ENCODE measurements around the gene ASCC2. TPM values are rescaled to one million over a fixed set of nuclear protein-coding genes. Genes with fewer than 3 reads are reported as not detected.
A peak's percentile ranks its signal among the peaks of the same experiment; 100 is the strongest.

Gene ASCC2
- polyA plus RNA-seq, 1 donor, result 49.9 TPM

DNA sequence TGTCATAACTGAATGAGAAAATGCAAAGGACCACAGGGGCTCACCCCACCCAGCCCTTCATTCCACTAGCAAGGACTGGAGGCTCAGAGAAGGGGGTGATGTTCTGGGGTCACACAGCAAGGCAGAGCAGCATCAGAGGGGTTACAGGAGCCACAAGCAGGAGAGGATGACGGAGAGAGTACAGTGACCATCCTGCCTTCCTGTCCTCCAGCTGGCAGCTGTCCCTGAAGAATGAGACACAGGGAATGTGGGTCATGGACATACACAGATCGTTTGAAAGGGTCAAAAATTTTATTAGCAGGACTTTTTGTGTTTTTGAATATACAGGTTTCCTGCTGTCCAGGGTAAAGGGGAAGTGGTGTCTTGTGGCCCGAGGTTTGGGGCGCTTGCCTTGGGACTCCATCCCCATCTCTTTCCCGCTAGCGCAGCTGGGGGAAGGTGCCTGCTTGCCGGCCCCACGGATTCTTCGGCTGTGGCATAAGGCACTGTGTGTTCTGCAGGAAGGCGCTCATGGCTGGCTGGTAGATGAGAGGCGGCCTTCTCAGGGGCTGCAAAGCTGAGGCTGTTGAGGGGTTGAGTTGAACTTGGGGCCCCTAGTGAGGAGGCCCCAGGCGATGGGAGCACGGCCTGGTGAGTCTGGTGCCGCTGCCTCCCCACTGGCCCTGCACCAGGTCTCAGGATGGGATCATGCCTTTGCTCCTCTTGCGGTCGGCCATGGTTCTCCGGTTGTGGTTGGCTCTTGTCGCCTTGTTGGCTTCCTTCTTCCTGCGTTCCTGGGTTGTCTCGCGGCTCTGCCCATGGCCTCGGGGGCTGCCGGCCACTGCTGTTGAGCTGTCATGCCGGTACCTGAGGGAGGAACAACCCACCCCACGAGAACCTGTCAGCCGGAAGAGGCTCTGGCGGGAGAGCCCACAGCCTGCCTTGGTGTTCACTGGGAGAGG, 49.5 kb downstream of the ASCC2 start:
- DNase-seq, result no peak

- DNase-seq, result no peak
Measured at GRCh38 chr22:29787371-29787980, 50.6 kb downstream of the ASCC2 start.

DNA sequence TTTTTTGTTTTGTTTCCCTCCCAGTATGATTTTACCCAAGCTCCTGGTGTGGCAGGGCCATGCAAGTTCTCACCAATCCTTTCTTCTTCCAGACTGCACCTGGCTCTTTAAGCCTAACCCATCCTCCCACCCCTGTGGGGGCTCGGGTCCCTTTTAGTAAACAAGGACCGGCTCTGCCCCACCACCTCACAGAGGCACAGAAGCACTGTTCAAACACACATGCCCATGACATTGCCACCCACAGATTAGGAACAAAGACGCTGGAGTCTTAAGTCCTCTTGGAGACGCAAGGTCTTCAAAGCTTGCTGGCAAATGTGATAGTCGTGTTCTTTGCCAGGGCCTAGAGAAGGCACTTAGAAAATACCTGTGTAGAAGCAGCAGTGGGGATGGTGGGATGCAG, 52.0 kb downstream of the ASCC2 start:
- DNase-seq, result no peak

DNA sequence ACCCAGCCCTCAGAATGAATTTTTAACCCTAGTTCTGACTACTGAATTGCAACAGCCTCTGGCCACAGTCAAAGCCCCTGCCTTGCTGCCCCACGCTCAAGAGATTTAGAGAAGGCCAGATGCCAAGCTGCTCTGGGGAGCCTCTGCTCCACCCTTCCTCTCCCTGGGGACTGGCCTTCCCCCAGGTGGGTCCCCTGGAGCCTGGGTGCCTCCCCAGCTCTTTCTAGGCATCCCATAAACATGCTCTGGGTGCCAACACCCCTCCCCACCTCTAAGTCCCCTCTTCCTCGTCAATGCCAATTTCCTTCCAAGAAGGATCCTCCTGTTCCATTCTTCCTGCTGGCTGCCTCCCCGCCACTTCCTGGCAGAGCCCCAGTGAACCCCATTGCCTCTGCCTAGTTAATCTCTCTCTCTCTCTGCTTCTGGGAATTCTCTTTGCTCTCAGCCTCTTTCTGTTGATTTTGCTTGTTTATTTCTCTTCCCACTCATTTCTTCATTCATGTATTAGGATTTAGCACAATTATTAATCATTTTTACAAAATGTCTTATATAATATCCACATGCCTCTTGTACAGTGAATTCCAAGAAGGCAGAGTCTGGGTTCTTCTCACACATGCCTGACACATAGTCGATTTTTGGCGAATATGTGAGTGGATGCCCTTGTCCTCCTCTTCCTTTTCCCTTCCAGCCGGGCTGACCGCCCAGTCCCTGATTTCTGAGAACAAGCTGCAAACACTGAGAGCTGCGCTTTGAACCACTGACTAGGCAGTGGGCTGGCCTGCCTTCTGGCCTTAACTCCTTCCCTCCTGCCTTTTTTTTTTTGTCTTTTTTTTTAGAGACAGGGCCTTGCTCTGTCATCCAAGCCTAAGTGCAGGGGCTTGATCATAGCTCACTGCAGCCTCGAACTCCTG, 53.4 kb downstream of the ASCC2 start:
- no peak for DNase-seq

GRCh38 chr22:29782061-29782845, 55.8 kb downstream of the ASCC2 start:
- DNase-seq, result no peak

GRCh38 chr22:29780748-29781676, 57.1 kb downstream of the ASCC2 start:
- no peak for DNase-seq

GRCh38 chr22:29780220-29780619, 57.9 kb downstream of the ASCC2 start:
- DNase-seq, result no peak

DNA sequence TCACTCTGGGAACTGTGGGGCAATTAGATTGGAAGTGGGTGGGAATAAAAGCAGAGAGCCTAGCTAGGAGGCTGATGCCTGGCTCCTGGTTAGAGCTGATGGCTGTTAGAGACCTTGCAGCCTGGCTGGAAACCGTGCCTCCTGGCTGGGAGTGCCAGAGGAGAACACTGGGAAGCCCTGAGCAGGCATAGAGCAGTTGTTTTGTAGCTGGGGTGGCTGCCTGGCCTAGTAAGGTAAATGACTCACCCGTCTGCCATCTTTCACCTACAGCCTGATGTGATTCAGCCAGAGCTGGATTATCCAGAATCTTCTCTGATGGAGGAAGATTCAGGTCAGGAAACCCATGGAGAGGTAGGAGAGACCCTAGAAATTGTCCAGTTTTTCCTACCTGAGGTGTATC, 64.8 kb downstream of the ASCC2 start:
- no peak for DNase-seq

DNA sequence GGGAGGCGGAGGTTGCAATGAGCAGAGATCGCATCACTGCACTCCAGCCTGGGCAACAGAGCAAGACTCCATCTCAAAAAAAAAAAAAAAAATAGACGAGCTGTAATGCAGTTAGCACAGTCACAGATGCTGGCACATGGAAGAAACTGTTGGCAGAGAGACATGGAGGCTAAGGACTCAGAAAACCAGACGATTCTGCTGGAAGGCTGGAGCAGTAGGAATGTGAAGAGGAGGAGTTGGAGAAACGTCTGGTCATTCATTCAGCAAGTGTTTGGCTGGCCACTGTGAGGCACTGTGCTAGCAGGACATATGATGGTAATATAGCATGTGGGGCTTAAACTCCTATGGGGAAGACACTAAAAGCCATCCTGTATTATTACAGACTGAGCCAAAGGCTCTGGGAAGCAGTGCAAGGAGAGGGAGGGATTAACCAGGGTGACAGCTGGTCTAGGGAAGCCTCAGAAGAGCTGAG, 65.9 kb downstream of the ASCC2 start:
- no peak for DNase-seq

DNA sequence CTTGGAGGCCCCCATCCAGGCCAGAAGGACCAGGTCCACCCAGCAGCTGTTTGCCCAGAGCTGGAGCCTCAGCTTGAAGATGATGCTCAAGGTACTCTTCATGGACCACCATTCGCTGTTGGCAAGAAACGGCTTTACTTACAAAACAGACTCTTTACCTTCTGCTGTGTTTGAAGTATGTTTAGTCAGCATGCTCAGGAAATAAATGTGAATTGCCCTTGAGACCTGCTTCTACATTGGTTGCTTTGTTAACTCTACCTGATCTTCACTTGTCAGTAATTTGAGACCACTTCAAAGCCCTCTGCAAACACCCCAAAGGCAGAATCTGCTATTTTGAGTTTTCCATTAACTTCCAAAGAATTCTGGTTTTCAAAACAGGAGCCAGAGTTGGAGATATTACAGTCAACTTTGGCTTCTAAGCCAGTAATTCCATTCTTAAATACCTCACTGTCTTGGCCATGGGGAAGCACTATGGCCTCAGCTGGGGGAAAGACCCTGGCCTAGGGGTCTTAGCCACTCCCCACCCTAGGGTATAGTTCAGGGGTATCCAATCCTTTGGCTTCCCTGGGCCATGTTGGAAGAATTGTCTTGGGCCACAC, 68.3 kb downstream of the ASCC2 start:
- no peak for DNase-seq

- no peak for DNase-seq
Measured at GRCh38 chr22:29768052-29768693, 69.9 kb downstream of the ASCC2 start.

DNA sequence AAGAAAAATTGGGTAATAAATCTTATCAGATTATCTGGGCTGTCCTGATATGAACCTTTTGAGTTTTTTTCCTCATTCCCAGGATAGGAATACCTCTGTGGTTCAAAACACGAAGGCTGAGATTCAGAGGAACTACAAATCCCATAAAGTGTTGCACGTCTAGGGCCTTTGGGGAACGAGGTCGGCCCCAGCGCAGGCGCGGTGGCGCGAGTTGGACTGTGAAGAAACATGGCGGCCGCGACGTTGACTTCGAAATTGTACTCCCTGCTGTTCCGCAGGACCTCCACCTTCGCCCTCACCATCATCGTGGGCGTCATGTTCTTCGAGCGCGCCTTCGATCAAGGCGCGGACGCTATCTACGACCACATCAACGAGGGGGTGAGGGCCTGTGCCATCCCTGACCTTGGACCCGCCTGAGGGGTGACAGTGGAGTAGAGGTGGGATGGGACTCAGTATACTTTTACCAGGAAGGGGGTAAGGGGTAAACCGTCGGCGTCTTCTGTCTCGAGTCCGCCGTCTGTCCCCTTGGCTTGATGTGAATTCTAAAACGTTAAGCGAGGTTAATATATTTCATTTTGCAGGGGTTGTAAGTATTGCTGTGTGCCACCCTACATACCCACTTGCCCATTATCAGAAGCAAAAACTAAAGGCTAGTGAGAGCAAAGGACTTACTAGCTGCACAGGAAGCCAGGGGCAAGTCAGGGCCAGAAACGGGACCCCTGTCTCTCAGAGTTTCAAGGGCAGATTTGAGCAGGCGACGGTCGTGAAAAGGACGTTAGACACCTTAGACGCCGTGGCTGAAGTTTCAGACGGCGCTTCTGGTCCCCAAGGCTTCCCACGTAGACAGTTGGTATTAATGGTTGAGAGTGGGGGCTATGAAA, 70.7 kb downstream of the ASCC2 start, which contains the start of gene UQCR10:
Gene UQCR10 (plus strand): TSS at position 199 of the 881 bp plus-strand sequence. CDS start 30 bp downstream, at position 229.
- peak; percentile 89 for DNase-seq

DNA sequence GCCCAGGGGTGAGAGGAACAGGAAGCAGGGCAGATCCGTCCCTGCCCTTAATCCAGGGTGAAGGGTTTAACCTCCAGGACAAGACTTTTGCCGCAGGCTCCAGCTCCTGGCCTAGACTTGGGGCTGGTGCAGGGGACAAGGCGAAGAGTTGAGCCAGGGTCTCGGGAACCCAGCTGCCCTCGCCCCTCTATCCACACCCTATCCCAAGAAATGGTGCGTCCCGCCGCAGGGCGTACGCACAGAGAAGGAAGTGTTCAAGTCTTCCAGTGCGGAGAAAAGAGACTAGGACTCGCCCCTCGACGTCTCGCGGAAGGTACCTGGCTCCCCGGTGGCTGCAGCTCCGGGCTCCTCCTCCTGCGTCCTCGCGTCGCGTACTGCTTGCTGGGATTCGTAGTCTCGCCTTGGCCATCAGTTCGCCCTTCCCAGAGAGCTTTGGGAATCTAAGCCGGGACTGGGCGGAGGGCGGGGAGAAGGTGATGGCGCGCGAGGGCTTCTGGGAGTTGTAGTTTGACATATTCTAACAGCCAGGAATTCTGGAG, 71.4 kb downstream of the ASCC2 start, which contains the start of gene ZMAT5:
Gene ZMAT5 (minus strand): TSS at position 376 of the 539 bp plus-strand sequence. CDS start 18,463 bp downstream, outside the sequence.
- peak; percentile 96 for DNase-seq

DNA sequence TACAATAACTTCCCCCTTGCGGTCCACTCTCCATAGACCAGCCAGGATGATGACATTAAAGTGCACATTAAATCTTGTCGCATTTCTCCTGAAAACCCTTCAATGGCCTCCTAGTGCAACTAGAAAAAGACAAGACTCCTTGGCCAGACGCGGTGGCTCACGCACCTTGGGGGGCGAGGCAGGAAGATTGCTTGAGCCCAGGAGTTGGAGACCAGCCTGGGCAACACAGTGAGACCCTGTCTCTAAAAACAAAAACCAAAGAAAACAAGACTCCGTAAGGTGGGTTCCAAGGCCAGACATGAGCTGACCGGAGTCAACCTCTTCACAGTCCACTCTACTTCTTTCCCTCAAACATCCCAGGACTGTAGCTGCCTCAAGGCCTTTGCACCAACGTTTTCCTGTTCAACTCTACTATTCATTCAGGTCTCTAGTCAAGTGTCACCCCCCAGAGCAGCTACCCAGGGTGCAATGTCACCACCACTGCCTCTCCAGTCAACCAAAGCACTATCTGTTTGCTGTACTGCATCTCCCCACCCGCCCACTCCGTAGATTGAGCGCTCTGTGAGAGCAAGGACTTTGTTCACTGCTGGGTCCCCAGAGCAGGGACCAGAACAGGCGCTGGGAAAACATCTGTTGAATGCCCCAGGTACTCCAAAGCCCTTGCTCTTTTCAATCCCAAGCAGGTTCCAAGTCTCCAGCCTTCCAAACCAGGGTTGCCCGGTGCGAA, 72.0 kb downstream of the ASCC2 start:
- DNase-seq, result no peak

DNA sequence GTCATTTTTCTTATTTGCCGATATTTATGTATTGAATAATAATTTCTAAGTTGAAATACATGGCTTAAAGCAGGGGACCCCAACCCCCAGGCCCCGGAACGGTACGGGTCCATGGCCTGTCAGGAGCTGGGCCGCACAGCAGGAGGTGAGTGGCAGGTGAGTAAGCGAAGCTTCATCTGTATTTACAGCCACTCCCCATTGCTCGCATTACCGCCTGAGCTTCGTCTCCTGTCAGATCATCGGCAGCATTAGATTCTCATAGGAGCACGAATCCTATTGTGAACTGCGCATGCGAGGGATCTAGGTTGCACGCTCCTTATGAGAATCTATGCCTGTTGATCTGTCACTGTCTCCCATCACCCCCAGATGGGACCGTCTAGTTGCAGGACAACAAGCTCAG, 75.8 kb downstream of the ASCC2 start:
- DNase-seq, result no peak

- no peak for DNase-seq
Measured at GRCh38 chr22:29758959-29759358, 79.1 kb downstream of the ASCC2 start.

DNA sequence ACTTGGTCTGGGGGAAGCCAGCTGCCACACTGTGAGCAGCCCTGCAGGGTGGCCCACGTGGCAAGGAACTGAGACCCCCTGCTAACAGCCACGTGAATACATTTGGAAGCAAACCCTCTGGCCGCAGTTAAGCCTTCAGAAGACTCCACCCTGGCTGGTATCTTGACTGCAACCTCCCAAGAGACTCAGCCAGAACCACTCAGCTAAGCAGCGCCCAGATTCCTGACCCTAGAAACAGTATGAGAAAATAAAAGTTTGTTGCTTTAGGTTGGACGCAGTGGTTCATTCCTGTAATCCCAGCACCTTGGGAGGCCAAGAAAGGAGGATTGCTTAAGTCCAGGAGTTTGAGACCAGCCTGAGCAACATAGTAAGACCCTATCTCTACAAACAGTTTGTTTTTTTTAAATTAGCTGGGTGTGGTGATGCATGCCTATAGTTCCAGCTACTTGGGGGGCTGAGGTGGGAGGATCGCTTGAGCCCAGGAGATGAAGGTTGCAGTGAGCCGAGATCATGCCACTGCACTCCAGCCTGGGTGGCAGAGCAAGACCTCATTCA, 79.9 kb downstream of the ASCC2 start:
- DNase-seq, result no peak
